AG10803 (cell line): Measurements from ENCODE around the gene ARID1B.

Experiments used
- DNase-seq: peaks from one replicate; pipeline ENCODE4 v3.0.0; 2010; ENCODE audit warnings: low read depth
- H3K4me3 ChIP-seq: 2 replicates; pipeline ENCODE4 v1.5.1; 2011; ENCODE audit warnings: mild to moderate bottlenecking, low read length, control low read depth
- TF ChIP-seq, protein P1 (sequence below): conservative IDR thresholded peaks from 2 replicates; pipeline ENCODE4 v1.5.1; 2011; ENCODE audit warnings: mild to moderate bottlenecking, low read length, control low read depth, inconsistent platforms

Gene ARID1B

DNA sequence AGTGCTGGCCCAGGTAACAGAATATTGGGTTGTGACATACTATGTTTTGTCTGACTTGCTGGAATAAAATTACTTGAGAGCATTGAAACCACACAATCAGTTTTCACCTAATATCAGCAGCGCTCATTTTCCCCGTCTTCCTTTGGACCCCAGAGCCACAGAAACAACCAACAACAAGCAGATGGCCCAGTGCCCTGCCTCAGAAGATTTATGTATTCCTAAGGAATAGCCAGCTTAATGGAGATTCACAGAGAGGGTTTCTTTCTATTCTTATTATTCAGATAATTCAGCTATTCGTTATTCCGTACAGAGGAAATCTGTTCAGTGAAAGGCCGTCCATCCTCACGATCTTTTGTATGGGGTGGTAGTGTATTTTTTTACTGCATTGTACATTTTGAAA, 391.3 kb downstream of the ARID1B start:
- no peak for DNase-seq

DNA sequence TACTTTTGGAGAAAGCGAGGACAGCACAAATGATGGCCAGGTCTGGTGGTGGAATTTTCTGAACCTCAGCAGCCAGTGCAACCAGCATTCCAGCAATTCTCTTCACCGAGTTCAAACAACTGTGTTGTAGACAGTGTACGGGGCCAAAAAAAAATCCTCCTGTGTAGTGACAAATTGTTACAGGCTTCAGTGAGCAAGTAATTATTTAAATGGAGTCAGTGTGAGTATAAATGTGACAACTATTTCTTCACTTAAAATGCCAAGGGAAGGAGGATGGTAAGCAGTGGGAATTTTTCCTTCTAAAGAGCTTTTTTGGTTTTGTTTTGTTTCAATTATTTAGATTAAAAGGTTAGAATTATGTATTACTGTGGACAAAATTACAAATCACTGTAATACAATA, 392.0 kb downstream of the ARID1B start:
- H3K4me3 ChIP-seq, result no peak overlapping the region
- TF ChIP-seq, protein P1, sequence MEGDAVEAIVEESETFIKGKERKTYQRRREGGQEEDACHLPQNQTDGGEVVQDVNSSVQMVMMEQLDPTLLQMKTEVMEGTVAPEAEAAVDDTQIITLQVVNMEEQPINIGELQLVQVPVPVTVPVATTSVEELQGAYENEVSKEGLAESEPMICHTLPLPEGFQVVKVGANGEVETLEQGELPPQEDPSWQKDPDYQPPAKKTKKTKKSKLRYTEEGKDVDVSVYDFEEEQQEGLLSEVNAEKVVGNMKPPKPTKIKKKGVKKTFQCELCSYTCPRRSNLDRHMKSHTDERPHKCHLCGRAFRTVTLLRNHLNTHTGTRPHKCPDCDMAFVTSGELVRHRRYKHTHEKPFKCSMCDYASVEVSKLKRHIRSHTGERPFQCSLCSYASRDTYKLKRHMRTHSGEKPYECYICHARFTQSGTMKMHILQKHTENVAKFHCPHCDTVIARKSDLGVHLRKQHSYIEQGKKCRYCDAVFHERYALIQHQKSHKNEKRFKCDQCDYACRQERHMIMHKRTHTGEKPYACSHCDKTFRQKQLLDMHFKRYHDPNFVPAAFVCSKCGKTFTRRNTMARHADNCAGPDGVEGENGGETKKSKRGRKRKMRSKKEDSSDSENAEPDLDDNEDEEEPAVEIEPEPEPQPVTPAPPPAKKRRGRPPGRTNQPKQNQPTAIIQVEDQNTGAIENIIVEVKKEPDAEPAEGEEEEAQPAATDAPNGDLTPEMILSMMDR, result no peak
- DNase-seq, result no peak

More for the DNA sequence above, 391.3 kb downstream of the ARID1B start:
- H3K4me3 ChIP-seq, result no peak overlapping the region
- TF ChIP-seq, protein P1, result no peak

DNA sequence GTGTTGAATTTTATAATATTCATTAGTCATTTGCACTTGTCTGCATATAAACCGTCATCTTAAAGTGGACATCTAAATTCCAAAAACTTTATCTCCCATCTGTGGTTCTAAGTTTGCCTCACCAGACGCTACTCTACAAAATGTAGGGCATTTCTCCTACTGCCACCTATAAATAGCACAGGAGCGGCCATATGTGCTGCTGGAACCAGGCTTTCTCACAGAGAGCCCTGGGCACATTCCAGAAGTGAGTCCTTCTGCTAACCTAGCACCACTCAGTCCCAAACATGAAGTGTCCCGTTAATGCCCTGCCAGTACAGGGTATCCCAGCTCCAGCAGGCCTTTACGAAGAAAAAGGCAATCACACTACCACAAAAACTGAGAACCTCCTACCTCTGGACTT, 392.5 kb downstream of the ARID1B start:
- TF ChIP-seq, protein P1, result no peak
- H3K4me3 ChIP-seq, result no peak overlapping the region
- peak; percentile 12 for DNase-seq

DNA sequence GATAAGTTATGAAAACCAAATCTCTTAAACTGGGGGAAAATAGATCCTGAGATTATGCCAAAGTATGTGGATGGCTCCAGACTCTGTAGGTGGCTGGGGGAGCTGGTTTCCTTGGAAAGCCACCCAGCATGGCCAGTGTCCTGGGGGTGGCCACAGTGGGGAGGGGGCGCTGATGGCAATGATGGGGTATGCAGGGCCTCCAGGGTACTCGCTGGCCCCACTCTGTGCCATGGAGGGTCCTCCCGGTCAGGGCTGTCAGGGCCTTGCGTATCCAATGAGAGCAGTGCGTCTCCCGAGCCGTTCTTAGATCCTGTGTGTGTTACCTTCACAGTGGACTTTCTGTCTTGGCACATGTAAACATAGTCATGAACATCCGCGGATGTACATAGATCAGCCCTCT, 393.4 kb downstream of the ARID1B start:
- TF ChIP-seq, protein P1, result no peak
- H3K4me3 ChIP-seq, result no peak overlapping the region
- DNase-seq, result no peak

DNA sequence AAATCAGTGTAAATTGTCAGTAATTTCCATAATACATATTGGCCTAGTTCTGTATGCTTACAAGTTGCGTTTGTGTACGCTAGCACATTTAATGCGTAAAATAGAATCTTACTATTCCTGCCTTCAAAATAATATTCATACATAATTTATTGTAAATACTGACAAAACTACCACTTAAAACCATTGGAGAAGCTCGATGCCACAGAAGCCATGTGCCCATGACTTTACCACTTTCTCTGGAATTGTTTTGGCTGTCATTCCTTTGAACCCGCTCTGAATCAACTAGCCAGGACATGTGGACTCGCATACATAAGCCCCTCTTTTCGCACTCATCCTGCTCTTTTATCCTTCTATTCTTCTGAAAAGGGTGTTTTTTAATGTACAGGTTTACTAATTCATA, 394.6 kb downstream of the ARID1B start:
- TF ChIP-seq, protein P1, result no peak
- no peak overlapping the region for H3K4me3 ChIP-seq
- no peak for DNase-seq

DNA sequence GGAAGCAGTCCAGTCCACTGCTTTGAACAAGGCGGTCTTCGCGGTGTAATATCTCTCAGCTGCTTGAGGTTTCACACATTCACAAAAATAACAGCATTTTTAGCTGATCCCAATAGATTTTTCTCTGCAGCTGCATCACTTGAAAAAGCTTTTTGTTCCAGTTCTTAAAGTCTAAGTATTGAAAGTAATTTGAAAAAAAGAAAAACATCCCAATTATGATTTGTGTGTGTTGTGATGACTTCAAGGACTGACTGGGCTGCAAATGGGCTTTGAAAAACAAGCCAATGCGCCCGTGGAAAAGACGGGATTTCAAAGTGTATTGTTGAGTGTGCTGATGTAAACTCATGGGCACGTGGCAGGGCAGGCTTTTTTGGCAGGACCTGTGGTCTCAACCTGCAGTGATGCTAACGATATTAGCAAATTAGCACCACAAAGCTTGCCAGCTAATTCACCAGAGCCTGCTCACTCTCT, 395.1 kb downstream of the ARID1B start:
- no peak for DNase-seq
- no peak overlapping the region for H3K4me3 ChIP-seq
- TF ChIP-seq, protein P1, result no peak

DNA sequence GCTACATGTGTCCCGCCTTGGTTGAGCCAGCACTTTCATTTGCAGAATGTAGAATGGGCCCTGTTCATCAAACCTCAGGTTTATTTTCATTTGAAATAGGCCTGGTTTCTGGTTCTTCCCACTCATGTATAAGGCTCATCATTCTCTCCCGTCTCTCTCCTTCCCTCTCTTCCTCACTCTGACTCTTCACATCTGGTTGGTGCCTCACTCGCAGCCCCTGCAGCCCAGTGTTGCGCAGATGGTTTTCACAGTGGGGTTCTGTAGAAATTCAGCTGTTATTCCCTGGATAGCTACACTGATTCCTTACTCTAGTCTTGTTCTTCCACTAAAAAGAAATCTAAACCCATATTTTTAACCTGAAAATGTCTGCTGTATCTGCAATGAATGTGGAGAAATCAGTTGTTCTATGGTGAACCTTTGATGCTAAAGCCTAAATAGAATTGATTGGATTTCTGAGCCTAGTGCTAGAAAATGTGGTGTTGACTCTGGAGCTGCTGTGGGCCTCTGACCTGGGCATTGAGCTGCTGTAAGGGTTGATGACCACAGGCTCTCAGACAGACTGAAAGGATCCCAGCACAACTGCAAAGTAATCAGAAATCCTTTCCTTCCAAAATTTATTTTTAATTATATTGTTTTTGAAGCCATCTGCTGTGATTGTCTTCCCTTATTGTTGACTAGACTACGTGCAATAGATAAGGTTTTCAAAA, 395.8 kb downstream of the ARID1B start:
- no peak for DNase-seq
- H3K4me3 ChIP-seq, result no peak overlapping the region
- TF ChIP-seq, protein P1, result no peak
